NCI-H146 (cell line): Measurements from ENCODE around the gene MLLT3.

ENCODE experiments used
- DNase-seq: peaks from one replicate; lab custom pipeline; 2025; lab: John Stamatoyannopoulos, UW

The MLLT3 gene

GRCh38 chr9:20474496-20474895 lies 147.8 kb downstream of the MLLT3 start:
- DNase-seq, result no peak

GRCh38 chr9:20473515-20474013 lies 148.7 kb downstream of the MLLT3 start:
- no peak for DNase-seq

- no peak for DNase-seq
These were observed 149.8 kb downstream of the MLLT3 start for GRCh38 chr9:20472342-20473045.

GRCh38 chr9:20466328-20467008 lies 155.8 kb downstream of the MLLT3 start:
- DNase-seq, result no peak

GRCh38 chr9:20464242-20464641 lies 158.1 kb downstream of the MLLT3 start:
- DNase-seq, result no peak

- DNase-seq, result no peak
These were observed 158.5 kb downstream of the MLLT3 start for GRCh38 chr9:20463823-20464222.

GRCh38 chr9:20462410-20462809 lies 159.9 kb downstream of the MLLT3 start:
- DNase-seq, result no peak

- DNase-seq, result peak; percentile 79
These were observed 175.0 kb downstream of the MLLT3 start for GRCh38 chr9:20447291-20447690.

GRCh38 chr9:20446248-20446647 lies 176.1 kb downstream of the MLLT3 start:
- DNase-seq, result peak; percentile 2

- DNase-seq, result no peak
These were observed 179.6 kb downstream of the MLLT3 start for GRCh38 chr9:20442461-20443319.

- DNase-seq, result no peak
These were observed 180.4 kb downstream of the MLLT3 start for GRCh38 chr9:20441711-20442423.

GRCh38 chr9:20441166-20441565 lies 181.1 kb downstream of the MLLT3 start:
- DNase-seq, result no peak

GRCh38 chr9:20437476-20437875 lies 184.8 kb downstream of the MLLT3 start:
- no peak for DNase-seq

GRCh38 chr9:20436476-20437195 lies 185.7 kb downstream of the MLLT3 start:
- DNase-seq, result no peak

GRCh38 chr9:20428976-20429375 lies 193.3 kb downstream of the MLLT3 start:
- no peak for DNase-seq

GRCh38 chr9:20427359-20427758 lies 194.9 kb downstream of the MLLT3 start:
- DNase-seq, result no peak

- no peak for DNase-seq
These were observed 196.3 kb downstream of the MLLT3 start for GRCh38 chr9:20426019-20426418.

GRCh38 chr9:20419533-20419932 lies 202.8 kb downstream of the MLLT3 start:
- no peak for DNase-seq

GRCh38 chr9:20418485-20418884 lies 203.8 kb downstream of the MLLT3 start:
- DNase-seq, result no peak

GRCh38 chr9:20417373-20418080 lies 204.8 kb downstream of the MLLT3 start:
- DNase-seq, result no peak

- DNase-seq, result no peak
These were observed 208.1 kb downstream of the MLLT3 start for GRCh38 chr9:20414150-20414549.
